GM12878 (cell line): ENCODE measurements around the gene GNAT1. TPM values are rescaled to one million over a fixed set of nuclear protein-coding genes. Genes with fewer than 3 reads are reported as not detected.

Experiments
- ATAC-seq: fragments of 200-7000 bp; cut with Tn5 transposase; 3 replicates; pipeline ENCODE4 v1.9.1; 2020; ENCODE audit warnings: mild to moderate bottlenecking, moderate library complexity
- BruUV-seq: library from RNA; stranded (reverse); fragments of 400-500 nt; replicated peaks from 2 replicates; lab custom pipeline; 2021; lab: Mats Ljungman, UMichigan
- CTCF ChIA-PET: fragments of 300-600 bp; sonication (Branson Sonifier 250); formaldehyde crosslinking; extraction: SDS; loops from one replicate; lab custom pipeline; 2021; ENCODE audit warnings: inconsistent platforms; lab: Yijun Ruan, JAX
- POLR2A ChIA-PET: fragments of 350-600 bp; formaldehyde crosslinking; extraction: SDS; loops from one replicate; lab custom pipeline; 2021; ENCODE audit warnings: inconsistent platforms; lab: Charles Lee
- RAD21 ChIA-PET: fragments of 300-600 bp; sonication (Branson Sonifier 250); formaldehyde crosslinking; loops from one replicate; lab custom pipeline; 2023; ENCODE audit warnings: antibody characterized with exemption; ENCODE audit not compliant: unreplicated experiment; lab: Charles Lee
- SMC1A ChIA-PET: fragments of 300-600 bp; sonication (Branson Sonifier 250); formaldehyde crosslinking; loops from one replicate; lab custom pipeline; 2023; ENCODE audit not compliant: unreplicated experiment, uncharacterized antibody; lab: Charles Lee
- DNase-seq: peaks from one replicate; pipeline ENCODE4 v3.0.0-alpha.2; 2011; ENCODE audit warnings: low read depth, low spot score
- FAIRE-seq: peaks from 3 replicates; lab custom pipeline; 2011; peaks lifted over from hg19 to GRCh38; lab: Jason Lieb, UNC
- H2AFZ ChIP-seq: 2 replicates; pipeline ENCODE4 v1.6.0; 2011; ENCODE audit warnings: low read depth, low read length, control low read depth; ENCODE audit not compliant: control insufficient read depth
- H3K27ac ChIP-seq: 2 replicates; pipeline ENCODE4 v1.5.1; 2011; ENCODE audit warnings: control low read depth; ENCODE audit not compliant: control insufficient read depth, insufficient read depth
- H3K27me3 ChIP-seq, 2 experiments: replicated peaks in 1 of 2; 2 replicates each; pipeline versions ENCODE4 v1.6.0 to v1.6.1; 2011; ENCODE audit warnings: low read length in 1 of 2; ENCODE audit not compliant: control insufficient read depth in 2 of 2, insufficient read depth in 2 of 2
- H3K36me3 ChIP-seq, 2 experiments: 2 replicates each; pipeline ENCODE4 v1.5.1; 2011; ENCODE audit warnings: low read length in 1 of 2; ENCODE audit not compliant: control insufficient read depth in 2 of 2, insufficient read depth in 2 of 2
- H3K4me1 ChIP-seq: 2 replicates; pipeline ENCODE4 v1.6.1; 2011; ENCODE audit warnings: mild to moderate bottlenecking, low read length, moderate library complexity, mixed read lengths; ENCODE audit not compliant: control insufficient read depth, insufficient read depth
- H3K4me2 ChIP-seq: 2 replicates; pipeline ENCODE4 v1.6.0; 2011; ENCODE audit warnings: control low read depth; ENCODE audit not compliant: control insufficient read depth, insufficient read depth
- H3K4me3 ChIP-seq: fragments of 200-600 bp; sonication (generic); 2 replicates; pipeline ENCODE4 v1.5.1; 2016
- H3K79me2 ChIP-seq: 2 replicates; pipeline ENCODE4 v1.6.0; 2011; ENCODE audit warnings: low read length; ENCODE audit not compliant: control insufficient read depth, insufficient read depth
- H3K9ac ChIP-seq: 2 replicates; pipeline ENCODE4 v1.8.0; 2011; ENCODE audit warnings: low read length, control low read depth, mixed read lengths; ENCODE audit not compliant: control insufficient read depth, insufficient read depth
- H3K9me3 ChIP-seq: replicated peaks from 3 replicates; pipeline ENCODE4 v1.5.1; 2011; ENCODE audit warnings: mild to moderate bottlenecking, low read length; ENCODE audit not compliant: control insufficient read depth, insufficient read depth
- H4K20me1 ChIP-seq: 2 replicates; pipeline ENCODE4 v1.6.0; 2011; ENCODE audit not compliant: control insufficient read depth, insufficient read depth
- BHLHE40 ChIP-seq, 2 experiments: fragments of 450-650 bp in 1 of 2; IDR thresholded peaks; 2 replicates each; pipeline ENCODE4 v1.6.1; 2011 to 2017; ENCODE audit warnings: low read depth in 2 of 2, borderline replicate concordance in 1 of 2, improper control_type of control experiment in 1 of 2, low read length in 1 of 2, mild to moderate bottlenecking in 1 of 2
- CBX3 ChIP-seq: fragments of 200-600 bp; sonication (generic); IDR thresholded peaks from 2 replicates; pipeline ENCODE4 v1.6.1; 2016; ENCODE audit warnings: low read depth, borderline replicate concordance
- EGR1 ChIP-seq, 2 experiments: IDR thresholded peaks; 1 replicate in 1 of 2; 2 replicates in 1 of 2; pipeline ENCODE4 v1.6.1; 2011 to 2012; ENCODE audit warnings: low read depth in 2 of 2, low read length in 2 of 2, borderline replicate concordance in 1 of 2, mild to moderate bottlenecking in 1 of 2, moderate library complexity in 1 of 2
- IRF4 ChIP-seq: IDR thresholded peaks from 2 replicates; pipeline ENCODE4 v1.6.1; 2011; ENCODE audit warnings: low read depth, low read length
- LARP7 ChIP-seq: fragments of 450-650 bp; IDR thresholded peaks from 2 replicates; pipeline ENCODE4 v1.6.1; 2017; ENCODE audit warnings: mild to moderate bottlenecking
- MEF2A ChIP-seq: IDR thresholded peaks from 2 replicates; pipeline ENCODE4 v1.6.1; 2011; ENCODE audit warnings: low read depth, mild to moderate bottlenecking, low read length, moderate library complexity; ENCODE audit not compliant: insufficient read depth
- TBL1XR1 ChIP-seq: IDR thresholded peaks from 2 replicates; pipeline ENCODE4 v1.6.1; 2012; ENCODE audit warnings: low read depth, low read length, improper control_type of control experiment
- WGBS: methylation state at CpG from one replicate; pipeline ENCODE4 v1.1.6; 2016; ENCODE audit warnings: low lambda C conversion rate; ENCODE audit not compliant: insufficient replicate concordance, insufficient coverage; ENCODE audit errors: missing lambda C conversion rate; 5-methylcytosine and 5-hydroxymethylcytosine counted together
- in situ Hi-C: fragments of 300-500 bp; cut with MboI; formaldehyde crosslinking; loops from 9 replicates; pipeline ENCODE4 v1.14.3; 2018; ENCODE audit warnings: mixed read lengths
- intact Hi-C: fragments of 100-400 bp; cut with micrococcal nuclease; formaldehyde crosslinking; loops from one replicate; pipeline ENCODE4 v1.14.2; 2022; ENCODE audit not compliant: unreplicated experiment
- polyA plus RNA-seq, 11 experiments: library from polyadenylated mRNA; depleted of rRNA in 4 of 11; unstranded in 6 of 11; stranded (reverse) in 5 of 11; fragments of >200 nt; fragmentation: Nextera tagmentation in 4 of 11; fragmentation: Illumina TruSeq in 1 of 11; extraction: Ambion mirVana in 4 of 11; extraction: Trizol in 1 of 11; gene quantifications; 1 replicate in 1 of 11; 2 replicates in 10 of 11; pipeline versions ENCODE4 v1.2.1 to v1.2.3, GENCODE V29; 2011 to 2016; ENCODE audit warnings: inconsistent platforms in 2 of 11, missing spikeins in 2 of 11, low read depth in 1 of 11
- total RNA-seq, 4 experiments: library from RNA; depleted of rRNA in 3 of 4; stranded (reverse); fragments of >200 nt in 3 of 4; fragmentation: Illumina TruSeq in 1 of 4; extraction: Trizol in 1 of 4; gene quantifications; 2 replicates each; pipeline versions ENCODE4 v1.2.1 to v1.2.3, GENCODE V29; 2013 to 2021
- TF ChIP-seq, protein P1 (sequence below): IDR thresholded peaks from 2 replicates; pipeline ENCODE4 v1.6.1; 2012; ENCODE audit warnings: low read depth, low read length, improper control_type of control experiment
- TF ChIP-seq, protein P2 (sequence below): fragments of 450-650 bp; IDR thresholded peaks from 2 replicates; pipeline ENCODE4 v1.6.1; 2017; ENCODE audit warnings: mild to moderate bottlenecking, low read depth, inconsistent platforms; ENCODE audit not compliant: poor library complexity, severe bottlenecking
- TF ChIP-seq, protein P3 (sequence below): fragments of 150-350 bp; IDR thresholded peaks from 2 replicates; pipeline ENCODE4 v1.6.1; 2014; ENCODE audit warnings: mild to moderate bottlenecking, low read depth, low read length
- TF ChIP-seq, protein P4 (sequence below): IDR thresholded peaks from 2 replicates; pipeline ENCODE4 v1.6.1; 2011; ENCODE audit warnings: low read depth, mild to moderate bottlenecking, low read length, moderate library complexity, borderline replicate concordance; ENCODE audit errors: extremely low read depth

GNAT1 gene
- total and polyA plus RNA-seq, 10 of the 15 experiments (the other 5 are each of a cell fraction or from before 2014, with no cell fraction given): not detected

DNA sequence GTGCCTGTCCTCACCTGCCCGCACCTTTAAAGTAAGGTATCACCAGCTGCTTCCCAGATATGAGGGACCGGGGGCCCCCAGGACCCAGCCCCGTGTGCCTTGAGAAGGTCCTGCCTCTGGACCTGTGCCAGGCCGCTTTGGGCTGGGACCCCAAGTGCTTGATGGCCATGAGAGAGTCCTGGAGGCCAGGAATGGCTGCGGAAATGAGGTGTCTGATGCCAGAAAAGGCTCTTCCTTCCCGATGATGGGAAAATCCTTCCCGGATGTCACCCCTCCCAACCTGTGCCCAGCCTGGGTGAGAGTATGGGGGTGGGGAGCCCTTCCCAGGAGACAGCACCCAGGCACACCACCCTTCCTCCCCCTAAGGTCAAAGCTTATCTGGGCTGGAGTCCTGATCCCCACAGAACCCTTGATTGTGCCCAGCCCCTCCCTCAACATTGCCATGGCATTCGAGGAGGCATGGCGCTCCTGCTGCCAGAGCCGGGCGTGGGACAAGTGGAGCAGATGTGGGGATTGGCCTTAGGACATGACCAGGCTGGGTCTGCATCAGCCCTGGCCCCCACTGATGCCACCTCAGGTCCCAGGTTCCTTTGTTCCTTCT, 22.1 kb upstream of the GNAT1 start:
- SMC1A ChIA-PET: no interaction called here
- no peak overlapping the region for H3K27ac ChIP-seq
- no peaks in the 10 kb centered on the region for H3K9me3 ChIP-seq
- H2AFZ ChIP-seq: no peak overlapping the region
- no peak overlapping the region for H3K9ac ChIP-seq
- TF ChIP-seq, protein P1, sequence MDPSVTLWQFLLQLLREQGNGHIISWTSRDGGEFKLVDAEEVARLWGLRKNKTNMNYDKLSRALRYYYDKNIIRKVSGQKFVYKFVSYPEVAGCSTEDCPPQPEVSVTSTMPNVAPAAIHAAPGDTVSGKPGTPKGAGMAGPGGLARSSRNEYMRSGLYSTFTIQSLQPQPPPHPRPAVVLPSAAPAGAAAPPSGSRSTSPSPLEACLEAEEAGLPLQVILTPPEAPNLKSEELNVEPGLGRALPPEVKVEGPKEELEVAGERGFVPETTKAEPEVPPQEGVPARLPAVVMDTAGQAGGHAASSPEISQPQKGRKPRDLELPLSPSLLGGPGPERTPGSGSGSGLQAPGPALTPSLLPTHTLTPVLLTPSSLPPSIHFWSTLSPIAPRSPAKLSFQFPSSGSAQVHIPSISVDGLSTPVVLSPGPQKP: no peak
- TF ChIP-seq, all 136 proteins: peak for 0
- in situ Hi-C loops (no loop called here), intact Hi-C loops (no loop called here)
- no peaks in the 10 kb centered on the region for H3K79me2 ChIP-seq
- ATAC-seq (no peak), DNase-seq (no peak), FAIRE-seq (no peak)
- H3K27me3 ChIP-seq: no peaks in the 10 kb centered on the region; a peak in 1 of 4 replicates
- WGBS: 28% methylated on average over 11 of the region's 11 CpGs
- CTCF ChIA-PET: no interaction called here
- no peaks in the 10 kb centered on the region for H3K4me1 ChIP-seq
- no peaks in the 10 kb centered on the region for H3K36me3 ChIP-seq
- H3K4me3 ChIP-seq: no peak overlapping the region
- no peak overlapping the region for H3K4me2 ChIP-seq
- no TSS peak for BruUV-seq
- POLR2A ChIA-PET: no interaction called here
- no peaks in the 10 kb centered on the region; the same call in 1 of the 2 replicates for H4K20me1 ChIP-seq
- RAD21 ChIA-PET: no interaction called here

DNA sequence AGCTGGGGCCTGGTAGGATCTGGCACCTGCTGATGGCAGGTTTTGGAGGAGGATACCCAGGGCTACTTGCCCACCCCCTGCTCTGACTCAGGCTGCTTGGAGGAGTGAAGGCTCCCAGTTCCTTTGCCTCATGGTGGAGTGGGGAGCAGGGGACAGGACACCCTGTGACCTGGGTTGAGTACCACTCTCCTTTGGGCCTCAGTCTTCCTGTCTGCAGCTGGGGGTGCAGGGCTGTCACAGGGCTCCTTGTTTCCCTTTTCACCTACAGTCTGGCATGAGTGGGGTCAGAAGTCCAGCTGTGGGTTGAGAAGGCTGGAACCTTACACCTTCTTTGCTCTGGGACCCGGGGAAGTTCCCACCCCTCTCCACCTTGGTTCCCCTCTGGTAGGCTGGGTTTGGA, 21.6 kb upstream of the GNAT1 start:
- H3K79me2 ChIP-seq: no peaks in the 10 kb centered on the region
- DNase-seq (no peak), FAIRE-seq (no peak), ATAC-seq (no peak)
- ChIA-PET CTCF (no interaction called here), SMC1A (no interaction called here), POLR2A (no interaction called here), RAD21 (no interaction called here)
- no peaks in the 10 kb centered on the region; a peak in 1 of 4 replicates for H3K27me3 ChIP-seq
- no peaks in the 10 kb centered on the region for H3K4me1 ChIP-seq
- intact Hi-C loops (no loop called here), in situ Hi-C loops (no loop called here)
- H3K4me2 ChIP-seq: no peak overlapping the region
- H3K36me3 ChIP-seq: no peaks in the 10 kb centered on the region
- no peaks in the 10 kb centered on the region for H3K9me3 ChIP-seq
- H3K27ac ChIP-seq: no peak overlapping the region
- 0% methylated on average over 1 of the region's 1 CpG for WGBS
- H2AFZ ChIP-seq: no peak overlapping the region
- no peaks in the 10 kb centered on the region; the same call in 1 of the 2 replicates for H4K20me1 ChIP-seq
- no peak overlapping the region for H3K9ac ChIP-seq
- H3K4me3 ChIP-seq: no peak overlapping the region
- BruUV-seq: no TSS peak
- TF ChIP-seq, protein P2, sequence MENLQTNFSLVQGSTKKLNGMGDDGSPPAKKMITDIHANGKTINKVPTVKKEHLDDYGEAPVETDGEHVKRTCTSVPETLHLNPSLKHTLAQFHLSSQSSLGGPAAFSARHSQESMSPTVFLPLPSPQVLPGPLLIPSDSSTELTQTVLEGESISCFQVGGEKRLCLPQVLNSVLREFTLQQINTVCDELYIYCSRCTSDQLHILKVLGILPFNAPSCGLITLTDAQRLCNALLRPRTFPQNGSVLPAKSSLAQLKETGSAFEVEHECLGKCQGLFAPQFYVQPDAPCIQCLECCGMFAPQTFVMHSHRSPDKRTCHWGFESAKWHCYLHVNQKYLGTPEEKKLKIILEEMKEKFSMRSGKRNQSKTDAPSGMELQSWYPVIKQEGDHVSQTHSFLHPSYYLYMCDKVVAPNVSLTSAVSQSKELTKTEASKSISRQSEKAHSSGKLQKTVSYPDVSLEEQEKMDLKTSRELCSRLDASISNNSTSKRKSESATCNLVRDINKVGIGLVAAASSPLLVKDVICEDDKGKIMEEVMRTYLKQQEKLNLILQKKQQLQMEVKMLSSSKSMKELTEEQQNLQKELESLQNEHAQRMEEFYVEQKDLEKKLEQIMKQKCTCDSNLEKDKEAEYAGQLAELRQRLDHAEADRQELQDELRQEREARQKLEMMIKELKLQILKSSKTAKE: no peak
- TF ChIP-seq LARP7 (no peak), TBL1XR1 (no peak), BHLHE40 (IDR thresholded peaks at IDR 0.05; ENCODE audit: borderline replicate concordance in 1 of 2, low read depth in 2 of 2, low read length in 1 of 2) (no peak), IRF4 (no peak), CBX3 (no peak), MEF2A (no peak), EGR1 (IDR thresholded peaks at IDR 0.05; ENCODE audit: borderline replicate concordance in 1 of 2, low read depth in 2 of 2, low read length in 2 of 2) (no peak)
- TF ChIP-seq, protein P3, sequence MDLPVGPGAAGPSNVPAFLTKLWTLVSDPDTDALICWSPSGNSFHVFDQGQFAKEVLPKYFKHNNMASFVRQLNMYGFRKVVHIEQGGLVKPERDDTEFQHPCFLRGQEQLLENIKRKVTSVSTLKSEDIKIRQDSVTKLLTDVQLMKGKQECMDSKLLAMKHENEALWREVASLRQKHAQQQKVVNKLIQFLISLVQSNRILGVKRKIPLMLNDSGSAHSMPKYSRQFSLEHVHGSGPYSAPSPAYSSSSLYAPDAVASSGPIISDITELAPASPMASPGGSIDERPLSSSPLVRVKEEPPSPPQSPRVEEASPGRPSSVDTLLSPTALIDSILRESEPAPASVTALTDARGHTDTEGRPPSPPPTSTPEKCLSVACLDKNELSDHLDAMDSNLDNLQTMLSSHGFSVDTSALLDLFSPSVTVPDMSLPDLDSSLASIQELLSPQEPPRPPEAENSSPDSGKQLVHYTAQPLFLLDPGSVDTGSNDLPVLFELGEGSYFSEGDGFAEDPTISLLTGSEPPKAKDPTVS: no peak
- TF ChIP-seq, protein P4, sequence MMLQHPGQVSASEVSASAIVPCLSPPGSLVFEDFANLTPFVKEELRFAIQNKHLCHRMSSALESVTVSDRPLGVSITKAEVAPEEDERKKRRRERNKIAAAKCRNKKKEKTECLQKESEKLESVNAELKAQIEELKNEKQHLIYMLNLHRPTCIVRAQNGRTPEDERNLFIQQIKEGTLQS: no peak
